Loucy (cell line): ENCODE measurements around the gene FKBP6.

ENCODE experiments used
- H2AFZ ChIP-seq: fragments of 200-600 bp; sonication (generic); 2 replicates; pipeline ENCODE4 v1.6.0; 2016; ENCODE audit warnings: antibody characterized with exemption, mild to moderate bottlenecking, low read length, moderate library complexity
- H3F3A ChIP-seq: fragments of 200-600 bp; 2 replicates; pipeline ENCODE4 v1.6.0; 2016; ENCODE audit warnings: antibody characterized with exemption, low read depth, mild to moderate bottlenecking
- H3K27me3 ChIP-seq: fragments of 200-600 bp; sonication (generic); 2 replicates; pipeline ENCODE4 v1.6.1; 2014; ENCODE audit warnings: low read length, mild to moderate bottlenecking; ENCODE audit not compliant: insufficient read depth, poor library complexity, severe bottlenecking
- H3K36me3 ChIP-seq: fragments of 200-600 bp; sonication (generic); 2 replicates; pipeline ENCODE4 v1.6.1; 2016; ENCODE audit warnings: low read length; ENCODE audit not compliant: insufficient read depth
- H3K4me1 ChIP-seq: fragments of 200-600 bp; sonication (generic); 2 replicates; pipeline ENCODE4 v1.5.1; 2014; ENCODE audit warnings: low read length, mild to moderate bottlenecking; ENCODE audit not compliant: insufficient read depth, poor library complexity, severe bottlenecking
- H3K4me2 ChIP-seq: fragments of 200-600 bp; sonication (generic); 2 replicates; pipeline ENCODE4 v1.6.0; 2014; ENCODE audit warnings: antibody characterized with exemption, low read length, low read depth, mild to moderate bottlenecking; ENCODE audit not compliant: poor library complexity, severe bottlenecking
- H3K4me3 ChIP-seq: fragments of 200-600 bp; sonication (generic); 2 replicates; pipeline ENCODE4 v1.5.1; 2014; ENCODE audit warnings: low read length, mild to moderate bottlenecking, mixed read lengths; ENCODE audit not compliant: poor library complexity, severe bottlenecking
- H3K79me2 ChIP-seq: fragments of 200-600 bp; sonication (generic); 2 replicates; pipeline ENCODE4 v1.6.1; 2014; ENCODE audit warnings: low read length; ENCODE audit not compliant: insufficient read depth
- H3K9ac ChIP-seq: fragments of 200-600 bp; sonication (generic); 2 replicates; pipeline ENCODE4 v1.6.0; 2014; ENCODE audit warnings: mild to moderate bottlenecking, low read depth, low read length, moderate library complexity; ENCODE audit not compliant: poor library complexity, severe bottlenecking
- H3K9me2 ChIP-seq: fragments of 200-600 bp; sonication (generic); replicated peaks from 2 replicates; pipeline ENCODE4 v1.6.1; 2016; ENCODE audit warnings: low read depth, low read length, mixed read lengths
- H3K9me3 ChIP-seq: fragments of 200-600 bp; sonication (generic); 2 replicates; pipeline ENCODE4 v1.6.1; 2014; ENCODE audit warnings: mild to moderate bottlenecking, antibody characterized with exemption, low read length, low read depth; ENCODE audit not compliant: insufficient read depth
- H4K20me1 ChIP-seq: fragments of 200-600 bp; sonication (generic); 2 replicates; pipeline ENCODE4 v1.6.0; 2014; ENCODE audit warnings: antibody characterized with exemption, low read length, mild to moderate bottlenecking; ENCODE audit not compliant: insufficient read depth, poor library complexity, severe bottlenecking
- CTCF ChIP-seq: fragments of 200-600 bp; sonication (generic); conservative IDR thresholded peaks from 2 replicates; pipeline ENCODE4 v1.5.1; 2014; ENCODE audit warnings: mild to moderate bottlenecking, antibody characterized with exemption, low read length
- EZH2phosphoT487 ChIP-seq: fragments of 200-600 bp; IDR thresholded peaks from 2 replicates; pipeline ENCODE4 v1.6.1; 2018; ENCODE audit warnings: antibody characterized with exemption, mild to moderate bottlenecking, moderate library complexity, borderline replicate concordance

FKBP6 gene

GRCh38 chr7:73351447-73352167, 23.6 kb downstream of the FKBP6 start:
- Histone ChIP-seq H3K27me3 (no peaks in the 10 kb centered on the region), H2AFZ (no peak overlapping the region), H3K79me2 (no peaks in the 10 kb centered on the region), H3K9ac (no peak overlapping the region), H3K4me2 (no peak overlapping the region), H3K36me3 (no peaks in the 10 kb centered on the region), H3F3A (no peaks in the 10 kb centered on the region), H3K9me3 (no peaks in the 10 kb centered on the region; the same call in 1 of the 2 replicates), H3K9me2 (no peaks in the 10 kb centered on the region), H3K4me1 (no peaks in the 10 kb centered on the region), H4K20me1 (no peaks in the 10 kb centered on the region), H3K4me3 (no peak overlapping the region)
- TF ChIP-seq EZH2phosphoT487: no peak
- no peak for TF ChIP-seq CTCF

DNA sequence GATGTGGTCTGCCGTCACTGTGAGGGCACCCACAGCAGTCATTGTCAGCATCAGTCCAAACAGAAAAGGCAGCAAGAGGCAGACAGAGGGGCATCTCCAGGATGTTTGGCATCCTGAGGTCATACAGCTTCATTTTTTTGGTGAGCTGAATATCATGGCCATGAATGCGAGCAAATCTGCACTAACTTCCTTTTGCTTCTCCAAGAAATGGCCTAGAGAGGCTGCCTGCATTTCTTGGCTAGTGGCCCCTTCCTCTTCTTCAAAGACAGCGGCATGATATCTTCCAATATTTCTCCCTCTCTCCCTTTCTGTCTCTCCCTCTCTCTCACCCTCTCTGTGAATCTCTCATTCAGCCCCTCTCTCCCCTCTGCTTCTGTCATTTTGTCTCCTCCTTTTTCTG, 24.8 kb downstream of the FKBP6 start:
- no peak for TF ChIP-seq CTCF
- no peak for TF ChIP-seq EZH2phosphoT487
- Histone ChIP-seq H3K27me3 (no peaks in the 10 kb centered on the region), H2AFZ (no peak overlapping the region), H3K36me3 (no peaks in the 10 kb centered on the region), H3K9ac (no peak overlapping the region), H3K4me3 (no peak overlapping the region), H3K9me3 (no peaks in the 10 kb centered on the region; the same call in 1 of the 2 replicates), H3K9me2 (no peaks in the 10 kb centered on the region), H3K79me2 (no peaks in the 10 kb centered on the region), H4K20me1 (no peaks in the 10 kb centered on the region), H3K4me2 (no peak overlapping the region), H3K4me1 (no peaks in the 10 kb centered on the region), H3F3A (no peaks in the 10 kb centered on the region)

GRCh38 chr7:73353243-73353642, 25.3 kb downstream of the FKBP6 start:
- Histone ChIP-seq H3K27me3 (no peaks in the 10 kb centered on the region), H3K9me3 (no peaks in the 10 kb centered on the region; the same call in 1 of the 2 replicates), H3K36me3 (no peaks in the 10 kb centered on the region), H2AFZ (no peak overlapping the region), H3F3A (no peaks in the 10 kb centered on the region), H3K4me1 (no peaks in the 10 kb centered on the region), H3K4me2 (no peak overlapping the region), H3K9ac (no peak overlapping the region), H4K20me1 (no peaks in the 10 kb centered on the region), H3K79me2 (no peaks in the 10 kb centered on the region), H3K4me3 (no peak overlapping the region), H3K9me2 (no peaks in the 10 kb centered on the region)
- TF ChIP-seq EZH2phosphoT487: no peak
- TF ChIP-seq CTCF: no peak
